GM12878 (cell line): Measurements from ENCODE around the gene SPINK4. TPM values are rescaled to one million over a fixed set of nuclear protein-coding genes. Genes with fewer than 3 reads are reported as not detected.

Experiments
- ATAC-seq: fragments of 200-7000 bp; cut with Tn5 transposase; 3 replicates; pipeline ENCODE4 v1.9.1; 2020; ENCODE audit warnings: mild to moderate bottlenecking, moderate library complexity
- BruUV-seq: library from RNA; stranded (reverse); fragments of 400-500 nt; replicated peaks from 2 replicates; lab custom pipeline; 2021; lab: Mats Ljungman, UMichigan
- CTCF ChIA-PET: fragments of 300-600 bp; sonication (Branson Sonifier 250); formaldehyde crosslinking; extraction: SDS; loops from one replicate; lab custom pipeline; 2021; ENCODE audit warnings: inconsistent platforms; lab: Yijun Ruan, JAX
- POLR2A ChIA-PET: fragments of 350-600 bp; formaldehyde crosslinking; extraction: SDS; loops from one replicate; lab custom pipeline; 2021; ENCODE audit warnings: inconsistent platforms; lab: Charles Lee
- RAD21 ChIA-PET: fragments of 300-600 bp; sonication (Branson Sonifier 250); formaldehyde crosslinking; loops from one replicate; lab custom pipeline; 2023; ENCODE audit warnings: antibody characterized with exemption; ENCODE audit not compliant: unreplicated experiment; lab: Charles Lee
- SMC1A ChIA-PET: fragments of 300-600 bp; sonication (Branson Sonifier 250); formaldehyde crosslinking; loops from one replicate; lab custom pipeline; 2023; ENCODE audit not compliant: unreplicated experiment, uncharacterized antibody; lab: Charles Lee
- DNase-seq: peaks from one replicate; pipeline ENCODE4 v3.0.0-alpha.2; 2011; ENCODE audit warnings: low read depth, low spot score
- FAIRE-seq: peaks from 3 replicates; lab custom pipeline; 2011; peaks lifted over from hg19 to GRCh38; lab: Jason Lieb, UNC
- H2AFZ ChIP-seq: 2 replicates; pipeline ENCODE4 v1.6.0; 2011; ENCODE audit warnings: low read depth, low read length, control low read depth; ENCODE audit not compliant: control insufficient read depth
- H3K27ac ChIP-seq: 2 replicates; pipeline ENCODE4 v1.5.1; 2011; ENCODE audit warnings: control low read depth; ENCODE audit not compliant: control insufficient read depth, insufficient read depth
- H3K27me3 ChIP-seq, 2 experiments: replicated peaks in 1 of 2; 2 replicates each; pipeline versions ENCODE4 v1.6.0 to v1.6.1; 2011; ENCODE audit warnings: low read length in 1 of 2; ENCODE audit not compliant: control insufficient read depth in 2 of 2, insufficient read depth in 2 of 2
- H3K36me3 ChIP-seq, 2 experiments: 2 replicates each; pipeline ENCODE4 v1.5.1; 2011; ENCODE audit warnings: low read length in 1 of 2; ENCODE audit not compliant: control insufficient read depth in 2 of 2, insufficient read depth in 2 of 2
- H3K4me1 ChIP-seq: 2 replicates; pipeline ENCODE4 v1.6.1; 2011; ENCODE audit warnings: mild to moderate bottlenecking, low read length, moderate library complexity, mixed read lengths; ENCODE audit not compliant: control insufficient read depth, insufficient read depth
- H3K4me2 ChIP-seq: 2 replicates; pipeline ENCODE4 v1.6.0; 2011; ENCODE audit warnings: control low read depth; ENCODE audit not compliant: control insufficient read depth, insufficient read depth
- H3K4me3 ChIP-seq: fragments of 200-600 bp; sonication (generic); 2 replicates; pipeline ENCODE4 v1.5.1; 2016
- H3K79me2 ChIP-seq: 2 replicates; pipeline ENCODE4 v1.6.0; 2011; ENCODE audit warnings: low read length; ENCODE audit not compliant: control insufficient read depth, insufficient read depth
- H3K9ac ChIP-seq: 2 replicates; pipeline ENCODE4 v1.8.0; 2011; ENCODE audit warnings: low read length, control low read depth, mixed read lengths; ENCODE audit not compliant: control insufficient read depth, insufficient read depth
- H3K9me3 ChIP-seq: replicated peaks from 3 replicates; pipeline ENCODE4 v1.5.1; 2011; ENCODE audit warnings: mild to moderate bottlenecking, low read length; ENCODE audit not compliant: control insufficient read depth, insufficient read depth
- H4K20me1 ChIP-seq: 2 replicates; pipeline ENCODE4 v1.6.0; 2011; ENCODE audit not compliant: control insufficient read depth, insufficient read depth
- BHLHE40 ChIP-seq, 2 experiments: fragments of 450-650 bp in 1 of 2; IDR thresholded peaks; 2 replicates each; pipeline ENCODE4 v1.6.1; 2011 to 2017; ENCODE audit warnings: low read depth in 2 of 2, borderline replicate concordance in 1 of 2, improper control_type of control experiment in 1 of 2, low read length in 1 of 2, mild to moderate bottlenecking in 1 of 2
- BRCA1 ChIP-seq: IDR thresholded peaks from 2 replicates; pipeline ENCODE4 v1.6.1; 2011; ENCODE audit warnings: low read depth, low read length, improper control_type of control experiment
- CBFB ChIP-seq: IDR thresholded peaks from 2 replicates; pipeline ENCODE4 v1.6.1; 2016; ENCODE audit warnings: antibody characterized with exemption, low read depth
- CEBPB ChIP-seq, 2 experiments: fragments of 150-350 bp in 1 of 2; IDR thresholded peaks; 2 replicates each; pipeline ENCODE4 v1.6.1; 2012 to 2014; ENCODE audit warnings: low read depth in 2 of 2, low read length in 2 of 2, borderline replicate concordance in 1 of 2, inconsistent platforms in 1 of 2
- ETV6 ChIP-seq, 2 experiments: fragments of 450-650 bp in 1 of 2; IDR thresholded peaks in 1 of 2; conservative IDR thresholded peaks in 1 of 2; 2 replicates each; pipeline ENCODE4 v1.6.1; 2014; ENCODE audit warnings: antibody characterized with exemption in 1 of 2, borderline replicate concordance in 1 of 2, low read depth in 1 of 2, mild to moderate bottlenecking in 1 of 2, moderate library complexity in 1 of 2
- KAT2A ChIP-seq: conservative IDR thresholded peaks from 2 replicates; pipeline ENCODE4 v1.6.1; 2011; ENCODE audit warnings: low read depth, low read length; ENCODE audit not compliant: control insufficient read depth
- SREBF2 ChIP-seq: IDR thresholded peaks from 2 replicates; pipeline ENCODE4 v1.6.1; 2012; ENCODE audit warnings: mild to moderate bottlenecking, low read length
- SRF ChIP-seq, 2 experiments: IDR thresholded peaks; 2 replicates each; pipeline ENCODE4 v1.6.1; 2011; ENCODE audit warnings: low read depth in 2 of 2, low read length in 2 of 2, mild to moderate bottlenecking in 1 of 2, moderate library complexity in 1 of 2
- SUZ12 ChIP-seq: fragments of 200-600 bp; sonication (generic); IDR thresholded peaks from one replicate; pipeline ENCODE4 v1.6.1; 2018; ENCODE audit warnings: antibody characterized with exemption, mild to moderate bottlenecking; ENCODE audit not compliant: unreplicated experiment
- YY1 ChIP-seq: IDR thresholded peaks from 2 replicates; pipeline ENCODE4 v1.6.1; 2011; ENCODE audit warnings: low read depth, mild to moderate bottlenecking, low read length
- ZNF384 ChIP-seq: IDR thresholded peaks from 2 replicates; pipeline ENCODE4 v1.6.1; 2012; ENCODE audit warnings: low read depth, mild to moderate bottlenecking, low read length, improper control_type of control experiment, borderline replicate concordance
- ZNF622 ChIP-seq: fragments of 450-650 bp; IDR thresholded peaks from 2 replicates; pipeline ENCODE4 v1.6.1; 2017; ENCODE audit warnings: mild to moderate bottlenecking, inconsistent platforms
- ZSCAN29 ChIP-seq: fragments of 450-650 bp; IDR thresholded peaks from 2 replicates; pipeline ENCODE4 v1.6.1; 2017; ENCODE audit warnings: mild to moderate bottlenecking, moderate library complexity
- ZZZ3 ChIP-seq: IDR thresholded peaks from 2 replicates; pipeline ENCODE4 v1.6.1; 2011; ENCODE audit warnings: low read depth; ENCODE audit not compliant: control insufficient read depth, insufficient read length
- WGBS: methylation state at CpG from one replicate; pipeline ENCODE4 v1.1.6; 2016; ENCODE audit warnings: low lambda C conversion rate; ENCODE audit not compliant: insufficient replicate concordance, insufficient coverage; ENCODE audit errors: missing lambda C conversion rate; 5-methylcytosine and 5-hydroxymethylcytosine counted together
- in situ Hi-C: fragments of 300-500 bp; cut with MboI; formaldehyde crosslinking; loops from 9 replicates; pipeline ENCODE4 v1.14.3; 2018; ENCODE audit warnings: mixed read lengths
- intact Hi-C: fragments of 100-400 bp; cut with micrococcal nuclease; formaldehyde crosslinking; loops from one replicate; pipeline ENCODE4 v1.14.2; 2022; ENCODE audit not compliant: unreplicated experiment
- polyA plus RNA-seq, 11 experiments: library from polyadenylated mRNA; depleted of rRNA in 4 of 11; unstranded in 6 of 11; stranded (reverse) in 5 of 11; fragments of >200 nt; fragmentation: Nextera tagmentation in 4 of 11; fragmentation: Illumina TruSeq in 1 of 11; extraction: Ambion mirVana in 4 of 11; extraction: Trizol in 1 of 11; gene quantifications; 1 replicate in 1 of 11; 2 replicates in 10 of 11; pipeline versions ENCODE4 v1.2.1 to v1.2.3, GENCODE V29; 2011 to 2016; ENCODE audit warnings: inconsistent platforms in 2 of 11, missing spikeins in 2 of 11, low read depth in 1 of 11
- total RNA-seq, 4 experiments: library from RNA; depleted of rRNA in 3 of 4; stranded (reverse); fragments of >200 nt in 3 of 4; fragmentation: Illumina TruSeq in 1 of 4; extraction: Trizol in 1 of 4; gene quantifications; 2 replicates each; pipeline versions ENCODE4 v1.2.1 to v1.2.3, GENCODE V29; 2013 to 2021
- TF ChIP-seq, protein P1 (sequence below): fragments of 150-350 bp; IDR thresholded peaks from 2 replicates; pipeline ENCODE4 v1.6.1; 2014; ENCODE audit warnings: mild to moderate bottlenecking, low read depth, low read length
- TF ChIP-seq, protein P2 (sequence below): fragments of 450-650 bp; formaldehyde crosslinking; IDR thresholded peaks from 2 replicates; pipeline ENCODE4 v1.4.0; 2022; ENCODE audit warnings: mild to moderate bottlenecking, moderate library complexity

Gene SPINK4
- total and polyA plus RNA-seq, 10 of the 15 experiments (the other 5 are each of a cell fraction or from before 2014, with no cell fraction given): not detected

DNA sequence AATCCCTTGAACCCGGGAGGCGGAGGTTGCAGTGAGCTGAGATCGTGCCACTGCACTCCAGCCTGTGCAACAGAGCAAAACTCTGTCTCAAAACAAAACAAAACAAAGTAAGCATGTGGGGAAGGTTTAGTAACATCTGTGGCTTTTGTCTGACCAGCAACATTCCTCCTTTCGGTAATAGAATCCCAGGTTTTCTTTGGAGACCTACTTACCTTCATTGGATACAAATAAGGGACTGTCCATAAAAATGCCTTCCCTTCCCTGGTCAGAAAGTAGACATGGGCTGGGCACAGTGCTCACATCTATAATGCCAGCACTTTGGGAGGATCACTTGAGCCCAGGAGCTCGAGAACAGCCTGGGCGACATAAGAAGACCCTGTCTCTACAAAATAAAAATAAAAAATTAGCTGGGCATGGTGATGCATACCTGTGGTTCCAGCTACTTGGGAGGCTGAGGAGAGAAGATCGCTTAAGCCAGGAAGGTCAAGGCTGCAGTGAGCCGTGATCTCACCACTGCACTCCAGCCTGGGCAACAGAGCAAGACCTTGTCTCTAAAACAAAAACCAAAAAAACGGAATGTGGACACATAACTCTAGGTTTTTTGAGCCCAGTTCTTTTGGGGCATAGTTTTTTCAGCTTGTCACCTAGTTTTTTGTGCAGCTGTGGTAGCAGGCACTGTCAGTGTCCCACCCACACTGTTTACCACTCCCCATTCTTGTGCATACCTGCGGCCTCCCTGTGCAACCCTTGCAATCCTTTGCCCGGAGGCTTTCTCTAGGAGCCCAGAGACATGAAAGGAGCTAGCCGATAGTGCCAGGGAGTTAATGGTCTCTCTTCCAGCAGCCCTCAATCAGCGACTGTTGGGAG lies 9.0 kb upstream of the SPINK4 start:
- Histone ChIP-seq H3K27ac (no peak overlapping the region), H3K27me3 (no peaks in the 10 kb centered on the region), H3K4me2 (no peak overlapping the region), H3K79me2 (no peaks in the 10 kb centered on the region), H3K4me3 (no peak overlapping the region), H3K4me1 (peaks cover 17% of the 10 kb centered on the region), H3K9me3 (no peaks in the 10 kb centered on the region), H3K9ac (no peak overlapping the region), H4K20me1 (no peaks in the 10 kb centered on the region), H2AFZ (no peak overlapping the region), H3K36me3 (no peaks in the 10 kb centered on the region)
- TF ChIP-seq, protein P1, sequence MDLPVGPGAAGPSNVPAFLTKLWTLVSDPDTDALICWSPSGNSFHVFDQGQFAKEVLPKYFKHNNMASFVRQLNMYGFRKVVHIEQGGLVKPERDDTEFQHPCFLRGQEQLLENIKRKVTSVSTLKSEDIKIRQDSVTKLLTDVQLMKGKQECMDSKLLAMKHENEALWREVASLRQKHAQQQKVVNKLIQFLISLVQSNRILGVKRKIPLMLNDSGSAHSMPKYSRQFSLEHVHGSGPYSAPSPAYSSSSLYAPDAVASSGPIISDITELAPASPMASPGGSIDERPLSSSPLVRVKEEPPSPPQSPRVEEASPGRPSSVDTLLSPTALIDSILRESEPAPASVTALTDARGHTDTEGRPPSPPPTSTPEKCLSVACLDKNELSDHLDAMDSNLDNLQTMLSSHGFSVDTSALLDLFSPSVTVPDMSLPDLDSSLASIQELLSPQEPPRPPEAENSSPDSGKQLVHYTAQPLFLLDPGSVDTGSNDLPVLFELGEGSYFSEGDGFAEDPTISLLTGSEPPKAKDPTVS: no peak
- no peak for TF ChIP-seq ZZZ3
- TF ChIP-seq KAT2A: no peak
- TF ChIP-seq ZNF384: no peak
- no peak for TF ChIP-seq CEBPB (IDR thresholded peaks at IDR 0.05; ENCODE audit: borderline replicate concordance in 1 of 2, low read depth in 2 of 2, low read length in 2 of 2)
- no peak for TF ChIP-seq BHLHE40 (IDR thresholded peaks at IDR 0.05; ENCODE audit: borderline replicate concordance in 1 of 2, low read depth in 2 of 2, low read length in 1 of 2)
- no peak for TF ChIP-seq CBFB
- no peak for TF ChIP-seq SREBF2
- no peak for TF ChIP-seq SRF (IDR thresholded peaks at IDR 0.05; ENCODE audit: low read depth in 2 of 2, low read length in 2 of 2)
- no peak for TF ChIP-seq YY1
- TF ChIP-seq SUZ12: no peak
- no peak for TF ChIP-seq ZNF622
- no peak for TF ChIP-seq BRCA1
- no peak for TF ChIP-seq ETV6 (conservative IDR thresholded peaks at IDR 0.05 in 1 of 2, IDR thresholded peaks at IDR 0.05 in 1 of 2; ENCODE audit: borderline replicate concordance in 1 of 2, low read depth in 1 of 2)
- no peak for TF ChIP-seq ZSCAN29
- TF ChIP-seq, protein P2, sequence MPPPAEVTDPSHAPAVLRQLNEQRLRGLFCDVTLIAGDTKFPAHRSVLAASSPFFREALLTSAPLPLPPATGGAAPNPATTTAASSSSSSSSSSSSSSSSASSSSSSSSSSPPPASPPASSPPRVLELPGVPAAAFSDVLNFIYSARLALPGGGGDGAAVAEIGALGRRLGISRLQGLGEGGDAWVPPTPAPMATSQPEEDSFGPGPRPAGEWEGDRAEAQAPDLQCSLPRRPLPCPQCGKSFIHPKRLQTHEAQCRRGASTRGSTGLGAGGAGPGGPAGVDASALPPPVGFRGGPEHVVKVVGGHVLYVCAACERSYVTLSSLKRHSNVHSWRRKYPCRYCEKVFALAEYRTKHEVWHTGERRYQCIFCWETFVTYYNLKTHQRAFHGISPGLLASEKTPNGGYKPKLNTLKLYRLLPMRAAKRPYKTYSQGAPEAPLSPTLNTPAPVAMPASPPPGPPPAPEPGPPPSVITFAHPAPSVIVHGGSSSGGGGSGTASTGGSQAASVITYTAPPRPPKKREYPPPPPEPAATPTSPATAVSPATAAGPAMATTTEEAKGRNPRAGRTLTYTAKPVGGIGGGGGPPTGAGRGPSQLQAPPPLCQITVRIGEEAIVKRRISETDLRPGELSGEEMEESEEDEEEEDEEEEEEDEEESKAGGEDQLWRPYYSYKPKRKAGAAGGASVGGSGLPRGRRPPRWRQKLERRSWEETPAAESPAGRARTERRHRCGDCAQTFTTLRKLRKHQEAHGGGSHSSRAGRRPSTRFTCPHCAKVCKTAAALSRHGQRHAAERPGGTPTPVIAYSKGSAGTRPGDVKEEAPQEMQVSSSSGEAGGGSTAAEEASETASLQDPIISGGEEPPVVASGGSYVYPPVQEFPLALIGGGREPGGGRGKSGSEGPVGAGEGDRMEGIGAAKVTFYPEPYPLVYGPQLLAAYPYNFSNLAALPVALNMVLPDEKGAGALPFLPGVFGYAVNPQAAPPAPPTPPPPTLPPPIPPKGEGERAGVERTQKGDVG (CRISPR knock-in tag): no peak
- in situ Hi-C loops (no loop called here), intact Hi-C loops (no loop called here)
- POLR2A ChIA-PET: no interaction called here
- CTCF ChIA-PET: interaction anchor here (0.6 to 1.6 kb wide), 2 partner anchors 60 to 151 kb away, joined by 3 to 6 read pairs; partner anchors contain the start of gene NFX1
- DNase-seq: no peak
- RAD21 ChIA-PET: no interaction called here
- no peak for ATAC-seq
- no TSS peak for BruUV-seq
- SMC1A ChIA-PET: interaction anchor here (1.0 kb wide), 2 partner anchors 53 to 88 kb away, joined by 3 read pairs; no protein-coding TSS in a partner anchor
- FAIRE-seq: no peak
- WGBS: 49% methylated on average over 13 of the region's 13 CpGs
